HT1080 (cell line): ENCODE results near the gene TEN1. TPM values are rescaled to one million over a fixed set of nuclear protein-coding genes. Genes with fewer than 3 reads are reported as not detected.
"Not testable (repeated sequence)": the region's sequence is repeated elsewhere in the genome, so short reads cannot be mapped to it uniquely, and the experiment has no call there.

Experiments used
- DNase-seq: peaks from one replicate; pipeline ENCODE4 v3.0.0-alpha.2; 2015; ENCODE audit warnings: low read depth
- total RNA-seq: library from RNA; depleted of rRNA; stranded (reverse); fragments of >200 nt; shearing (Covaris generic); gene quantifications from 2 replicates; pipeline ENCODE4 v1.2.3, GENCODE V29; 2014

The TEN1 gene
- total RNA-seq, 1 experiment from 2014 or later, result 23.8 TPM

DNA sequence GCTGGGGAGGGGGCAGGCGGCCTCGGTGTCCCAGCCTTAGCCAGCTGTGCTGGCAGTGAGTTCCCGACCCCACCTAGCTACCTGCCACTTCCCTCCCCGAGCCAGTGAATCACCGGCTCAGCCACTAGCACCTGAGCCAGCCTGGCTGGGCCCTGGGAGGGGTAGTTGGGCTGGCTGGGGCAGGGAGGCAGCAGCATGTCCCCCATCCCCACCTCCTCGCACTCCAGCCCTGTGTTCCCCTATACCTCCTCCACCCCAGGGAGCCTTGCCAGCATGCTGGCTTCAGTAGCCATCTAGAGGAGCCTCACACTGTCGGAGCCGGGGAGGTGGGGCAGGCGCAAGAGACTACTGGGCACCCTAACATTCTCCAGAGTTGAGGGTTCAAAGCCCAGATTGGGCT is 45.3 kb downstream of the TEN1 start:
- no peak for DNase-seq

GRCh38 chr17:76025294-76025693 is 46.3 kb downstream of the TEN1 start:
- DNase-seq, result no peak

DNA sequence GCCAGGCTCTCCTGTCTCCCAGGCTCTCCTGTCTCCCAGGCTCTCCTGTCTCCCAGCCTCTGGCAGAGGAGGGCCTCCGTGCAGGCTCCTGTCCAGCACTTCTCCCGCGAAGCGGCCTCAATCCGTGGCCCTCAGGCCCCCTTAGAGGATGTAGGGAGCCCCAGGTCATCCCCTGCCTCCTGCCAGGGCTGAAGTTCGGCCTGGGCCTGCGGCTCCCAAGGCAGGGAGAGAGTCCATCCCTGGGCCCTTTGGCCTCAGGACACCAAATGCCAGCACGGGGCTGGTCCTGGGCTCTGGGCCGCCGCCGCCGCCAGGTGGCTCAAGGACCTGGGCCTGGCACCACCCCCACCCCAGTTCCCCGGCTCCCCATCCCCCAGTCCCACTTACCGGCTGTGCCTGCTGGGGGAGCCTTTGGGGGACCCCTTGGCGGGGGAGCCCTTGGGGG is 47.7 kb downstream of the TEN1 start:
- DNase-seq, result no peak

GRCh38 chr17:76027159-76027839 is 48.3 kb downstream of the TEN1 start, which contains the start of gene EVPL:
TSS of gene EVPL (minus strand) at chr17:76027306. CDS start at chr17:76027198, 108 bp downstream.
- no peak for DNase-seq

DNA sequence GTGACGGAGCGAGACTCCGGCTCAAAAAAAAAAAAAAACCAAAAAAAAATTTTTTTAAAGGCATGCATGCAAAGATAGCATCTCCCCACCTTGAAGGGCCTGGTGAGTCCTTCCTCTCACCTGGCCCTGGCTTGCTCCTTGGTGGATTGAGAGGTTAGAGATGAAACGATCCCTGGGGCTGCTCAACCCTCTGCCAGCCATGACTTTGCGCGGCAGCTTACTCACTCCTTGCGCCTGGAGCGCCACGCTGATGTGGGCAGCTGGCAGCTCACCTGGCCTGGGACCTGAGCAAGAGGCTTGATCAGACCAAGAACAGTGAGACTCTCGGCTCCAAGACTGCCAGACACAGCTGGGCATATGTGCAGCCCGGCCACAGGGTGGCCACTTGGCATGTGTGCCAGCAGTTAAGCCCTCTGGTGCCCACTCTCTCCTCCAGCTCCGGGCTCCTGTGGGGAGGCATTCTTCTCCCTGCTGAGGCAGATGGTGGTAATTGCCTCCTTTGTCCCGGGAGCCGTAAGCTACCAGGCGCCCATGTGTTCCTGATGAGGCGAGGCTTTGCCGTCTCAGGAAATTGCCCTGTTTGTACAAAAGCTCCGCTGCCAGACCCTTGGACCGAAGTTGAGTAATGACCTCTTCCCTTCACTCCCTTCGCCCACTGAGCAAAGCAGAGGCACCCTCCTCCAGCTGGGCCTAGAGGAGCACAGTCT is 53.2 kb downstream of the TEN1 start:
- no peak for DNase-seq

DNA sequence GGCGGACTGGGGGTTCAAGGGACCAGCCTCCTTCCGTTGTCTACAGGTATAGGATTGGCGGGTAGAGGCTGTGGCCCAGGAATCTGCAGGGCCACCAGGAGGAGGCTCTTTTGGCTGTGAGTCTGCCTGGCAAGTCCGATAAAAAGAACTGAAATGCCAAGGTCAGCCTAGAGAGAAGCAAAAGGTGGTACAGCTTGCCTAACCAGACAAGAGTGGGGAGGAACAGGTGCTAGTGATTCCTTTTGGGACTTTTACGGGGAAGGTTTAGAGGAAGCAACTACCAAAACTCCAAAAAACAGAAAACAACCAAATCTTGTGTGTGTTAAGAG is 53.7 kb downstream of the TEN1 start:
- DNase-seq, result no peak

DNA sequence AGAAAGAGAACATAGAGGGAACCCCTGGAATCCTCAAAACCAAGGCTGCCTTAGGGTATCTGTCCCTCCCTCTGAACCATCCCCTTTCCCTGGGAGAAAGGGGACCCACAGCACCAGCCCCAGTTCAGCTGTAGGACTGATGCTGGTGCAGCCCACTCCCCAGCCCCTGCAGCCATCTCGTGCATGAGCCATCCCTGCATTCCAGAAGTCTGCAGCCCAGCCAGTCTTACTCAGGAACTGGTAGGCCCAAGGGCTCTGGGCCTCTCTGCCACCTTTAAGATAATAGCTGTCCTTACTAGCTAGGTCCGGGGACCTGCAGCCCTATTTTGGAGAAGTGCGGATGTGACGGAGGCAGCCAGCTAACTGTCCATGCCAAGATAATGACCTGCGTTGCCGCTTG is 54.1 kb downstream of the TEN1 start:
- DNase-seq, result no peak

- DNase-seq, result no peak
Measured at GRCh38 chr17:76034428-76035350, 55.6 kb downstream of the TEN1 start.

DNA sequence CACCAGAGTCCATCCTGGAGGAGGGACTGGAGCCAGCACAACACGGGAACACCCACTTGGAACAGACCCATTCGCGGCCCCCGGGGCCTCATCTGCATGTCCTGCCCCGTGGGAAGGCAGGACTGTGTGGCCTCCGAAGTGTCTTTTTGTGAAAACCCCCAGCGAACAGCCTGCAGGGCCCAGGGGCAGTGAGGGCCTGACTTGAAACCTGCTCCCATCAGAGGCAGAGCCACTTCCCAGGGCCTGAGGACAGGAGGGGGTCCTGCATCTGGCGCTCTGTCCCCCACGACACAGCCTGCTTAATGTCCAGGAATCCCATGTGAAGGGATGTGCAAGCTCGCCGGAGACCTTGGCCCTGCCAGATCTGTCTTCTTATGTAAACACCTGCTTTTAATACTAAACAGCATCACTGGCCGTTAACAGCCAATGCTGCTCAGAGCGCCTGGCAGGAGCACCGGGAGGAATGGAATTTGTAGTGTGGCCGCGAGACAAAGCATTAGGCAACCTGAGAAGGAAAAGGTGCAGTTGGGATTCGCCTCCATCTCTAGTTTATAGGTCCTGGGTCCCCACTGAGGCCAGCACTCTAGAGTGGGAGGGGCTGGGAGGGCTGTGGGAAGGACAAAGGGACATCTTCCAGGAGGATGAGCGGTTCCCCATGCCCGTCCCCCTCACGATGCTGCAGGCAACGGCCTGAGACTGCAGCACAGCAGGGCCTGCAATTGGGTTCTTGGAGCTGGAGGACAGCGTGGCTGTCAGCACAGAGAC is 57.6 kb downstream of the TEN1 start:
- DNase-seq, result no peak

DNA sequence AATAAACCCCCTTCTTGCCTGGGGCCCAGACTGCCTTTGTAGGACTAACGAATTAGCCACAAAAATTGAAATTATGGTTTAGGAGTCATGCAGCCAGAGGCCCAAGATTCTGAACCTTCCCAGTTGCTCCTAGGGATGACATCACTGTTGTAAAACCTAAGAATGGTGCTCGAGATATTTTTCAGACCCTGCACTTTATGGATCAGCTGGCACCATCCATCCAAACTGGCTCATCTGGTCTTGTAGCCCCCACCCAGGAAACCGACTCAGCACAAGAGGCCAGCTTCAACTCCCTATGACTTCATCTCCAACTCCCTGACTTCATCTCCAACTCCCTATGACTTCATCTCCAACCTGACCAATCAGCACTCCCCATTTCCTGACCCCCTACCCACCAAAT is 59.0 kb downstream of the TEN1 start:
- DNase-seq, result no peak

- no peak for DNase-seq
Measured at GRCh38 chr17:76039121-76039520, 60.1 kb downstream of the TEN1 start.

- no peak for DNase-seq
Measured at GRCh38 chr17:76040376-76040775, 61.3 kb downstream of the TEN1 start.

GRCh38 chr17:76042868-76043267 is 63.8 kb downstream of the TEN1 start:
- not testable (repeated sequence) for DNase-seq

DNA sequence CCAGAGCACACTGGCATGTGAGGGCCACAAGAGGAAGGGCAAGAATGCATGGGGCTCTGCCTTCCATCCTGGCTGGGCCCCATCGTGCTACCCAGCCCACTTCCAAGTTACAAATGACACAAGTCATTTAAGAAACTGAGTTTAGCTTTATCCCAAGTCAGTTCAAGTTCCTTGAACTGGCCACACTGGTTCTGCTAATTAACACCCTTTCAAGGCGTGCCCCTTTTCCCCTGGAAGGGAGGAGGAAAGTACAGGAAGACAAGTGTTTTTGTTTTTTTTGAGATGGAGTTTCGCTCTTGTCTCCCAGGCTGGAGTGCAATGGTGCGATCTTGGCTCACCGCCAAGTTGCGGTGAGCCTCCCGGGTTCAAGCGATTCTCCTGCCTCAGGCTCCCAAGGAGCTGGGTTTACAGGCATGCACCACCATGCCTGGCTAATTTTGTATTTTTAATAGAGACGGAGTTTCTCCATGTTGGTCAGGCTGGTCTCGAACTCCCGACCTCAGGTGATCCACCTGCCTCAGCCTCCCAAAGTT is 65.5 kb downstream of the TEN1 start:
- not testable (repeated sequence) for DNase-seq

GRCh38 chr17:76046064-76046463 is 67.0 kb downstream of the TEN1 start:
- DNase-seq, result no peak

GRCh38 chr17:76048025-76048605 is 69.1 kb downstream of the TEN1 start:
- no peak for DNase-seq

- peak; percentile 89 for DNase-seq
Measured at GRCh38 chr17:76048711-76049110, 69.7 kb downstream of the TEN1 start.

DNA sequence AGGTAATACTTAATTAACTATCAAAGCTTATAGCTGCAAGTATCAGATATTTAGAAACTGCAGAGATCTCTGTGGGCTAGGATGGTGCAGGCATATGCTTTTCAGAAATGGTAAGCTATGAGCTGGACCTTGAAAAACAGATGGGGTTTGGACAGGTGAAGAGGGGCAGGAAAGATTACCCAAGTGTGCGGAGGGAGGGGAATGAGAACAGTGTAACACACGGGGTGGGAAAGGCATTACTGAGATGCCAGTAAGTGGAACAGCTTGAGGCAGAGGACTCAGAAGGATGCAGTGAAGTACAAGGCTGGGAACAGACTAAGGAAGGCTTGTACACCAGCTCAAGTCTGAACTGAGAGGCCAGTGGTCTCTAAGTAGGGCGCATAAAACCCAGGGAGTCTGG is 70.2 kb downstream of the TEN1 start:
- DNase-seq, result no peak

GRCh38 chr17:76049836-76050537 is 70.9 kb downstream of the TEN1 start:
- DNase-seq, result no peak
